Measurements from ENCODE around the gene UBR3.

GRCh38 chr2:170106102-170106840 lies 279.0 kb downstream of the UBR3 start:
- TF ChIP-seq CTCF (IDR thresholded peaks at IDR 0.05; ENCODE audit: low read length) (no peak), EZH2phosphoT487 (IDR thresholded peaks at IDR 0.05; ENCODE audit: low read length) (no peak), EZH2 (optimal IDR thresholded peaks at IDR 0.05; ENCODE audit: low read depth, low read length) (no peak)

Data from MM.1S (cell line).